A549 (cell line): Measurements from ENCODE around the gene CFLAR. TPM values are rescaled to one million over a fixed set of nuclear protein-coding genes. Genes with fewer than 3 reads are reported as not detected.

Experiments used
- ATAC-seq, 2 experiments: fragments of 200-7000 bp in 1 of 2; fragments of >200 bp in 1 of 2; cut with Nextera tagmentation in 1 of 2; cut with Tn5 transposase in 1 of 2; 3 replicates each; pipeline versions ENCODE4 v1.8.0 to v1.9.1; 2018 to 2020; ENCODE audit warnings: mild to moderate bottlenecking in 1 of 2, moderate library complexity in 1 of 2
- CTCF ChIA-PET: fragments of 300-600 bp; sonication (Branson Sonifier 250); formaldehyde crosslinking; extraction: SDS; loops from one replicate; lab custom pipeline; 2021; ENCODE audit warnings: antibody characterized with exemption, inconsistent platforms; lab: Yijun Ruan, JAX
- POLR2A ChIA-PET: fragments of 350-600 bp; formaldehyde crosslinking; extraction: SDS; loops from one replicate; lab custom pipeline; 2021; ENCODE audit warnings: antibody characterized with exemption, inconsistent platforms; lab: Yijun Ruan, JAX
- DNase-seq, 2 experiments: peaks; one replicate each; pipeline versions ENCODE4 v3.0.0 to v3.0.0-alpha.2; 2011 to 2016; ENCODE audit warnings: low read depth in 1 of 2, low spot score in 1 of 2
- FAIRE-seq: peaks from 2 replicates; lab custom pipeline; 2011; peaks lifted over from hg19 to GRCh38; lab: Jason Lieb, UNC
- H3K27ac ChIP-seq, 2 experiments: fragments of >200 bp; sonication (Bioruptor Twin); formaldehyde crosslinking; 3 replicates each; pipeline ENCODE4 v1.5.1; 2016 to 2017
- H3K4me1 ChIP-seq: fragments of >200 bp; sonication (Bioruptor Twin); formaldehyde crosslinking; 3 replicates; pipeline ENCODE4 v1.6.1; 2016
- H3K4me2 ChIP-seq: fragments of >200 bp; sonication (Bioruptor Twin); formaldehyde crosslinking; 3 replicates; pipeline ENCODE4 v1.6.1; 2016
- H3K4me3 ChIP-seq: fragments of >200 bp; sonication (Bioruptor Twin); formaldehyde crosslinking; 3 replicates; pipeline ENCODE4 v1.5.1; 2016
- H3K9me3 ChIP-seq: fragments of >200 bp; sonication (Bioruptor Twin); formaldehyde crosslinking; 3 replicates; pipeline ENCODE4 v1.6.1; 2016
- ATOH8 ChIP-seq: fragments of 250-450 bp; sonication (Bioruptor Pico); IDR thresholded peaks from 2 replicates; pipeline ENCODE4 v1.5.0; 2020; ENCODE audit warnings: low read depth, mild to moderate bottlenecking, moderate library complexity
- E2F6 ChIP-seq: IDR thresholded peaks from 2 replicates; pipeline ENCODE4 v1.6.1; 2012; ENCODE audit warnings: low read depth, borderline replicate concordance
- FOSL2 ChIP-seq, 2 experiments: fragments of 450-650 bp in 1 of 2; fragments of >200 bp in 1 of 2; sonication (Bioruptor Twin) in 1 of 2; formaldehyde crosslinking; IDR thresholded peaks; 2 replicates each; pipeline versions ENCODE4 v1.5.0 to v1.6.1; 2016 to 2020; ENCODE audit warnings: mild to moderate bottlenecking in 1 of 2, moderate library complexity in 1 of 2
- HDAC2 ChIP-seq: fragments of 200-600 bp; sonication (generic); IDR thresholded peaks from 2 replicates; pipeline ENCODE4 v1.6.1; 2016
- HMGXB4 ChIP-seq: fragments of 250-450 bp; sonication (Bioruptor Pico); IDR thresholded peaks from 2 replicates; pipeline ENCODE4 v1.5.0; 2021; ENCODE audit warnings: mild to moderate bottlenecking, moderate library complexity, borderline replicate concordance
- HOXB13 ChIP-seq: fragments of 250-450 bp; sonication (Bioruptor Pico); IDR thresholded peaks from 2 replicates; pipeline ENCODE4 v1.5.0; 2020; ENCODE audit warnings: low read depth, mild to moderate bottlenecking, moderate library complexity
- HOXB5 ChIP-seq: fragments of 250-450 bp; sonication (Bioruptor Pico); IDR thresholded peaks from 2 replicates; pipeline ENCODE4 v1.5.0; 2020; ENCODE audit warnings: mild to moderate bottlenecking, moderate library complexity
- JUN ChIP-seq, 2 experiments: fragments of >200 bp; sonication (Bioruptor Twin); formaldehyde crosslinking; IDR thresholded peaks; 2 replicates in 1 of 2; 3 replicates in 1 of 2; pipeline ENCODE4 v1.6.1; 2016 to 2017
- JUNB ChIP-seq: fragments of >200 bp; sonication (Bioruptor Twin); formaldehyde crosslinking; IDR thresholded peaks from 2 replicates; pipeline ENCODE4 v1.6.1; 2016
- MAFK ChIP-seq: fragments of 450-650 bp; IDR thresholded peaks from 2 replicates; pipeline ENCODE4 v1.6.1; 2014; ENCODE audit not compliant: partially characterized antibody
- MYC ChIP-seq: IDR thresholded peaks from 2 replicates; pipeline ENCODE4 v1.6.1; 2012; ENCODE audit warnings: mild to moderate bottlenecking, inconsistent platforms, low read length, improper control_type of control experiment, borderline replicate concordance
- PBX3 ChIP-seq: IDR thresholded peaks from 2 replicates; pipeline ENCODE4 v1.6.1; 2012
- PHF8 ChIP-seq: fragments of 200-600 bp; sonication (generic); IDR thresholded peaks from 2 replicates; pipeline ENCODE4 v1.6.1; 2016; ENCODE audit warnings: low read depth, mild to moderate bottlenecking, antibody characterized with exemption, moderate library complexity, borderline replicate concordance
- RAD21 ChIP-seq, 2 experiments: fragments of >200 bp in 1 of 2; sonication (Bioruptor Twin) in 1 of 2; formaldehyde crosslinking in 1 of 2; IDR thresholded peaks in 1 of 2; conservative IDR thresholded peaks in 1 of 2; 2 replicates in 1 of 2; 3 replicates in 1 of 2; pipeline ENCODE4 v1.6.1; 2012 to 2018; ENCODE audit warnings: inconsistent platforms in 1 of 2
- RFX5 ChIP-seq: fragments of 450-650 bp; IDR thresholded peaks from 2 replicates; pipeline ENCODE4 v1.7.1; 2014; ENCODE audit warnings: antibody characterized with exemption, mild to moderate bottlenecking, moderate library complexity
- SREBF2 ChIP-seq: fragments of 450-650 bp; IDR thresholded peaks from 2 replicates; pipeline ENCODE4 v1.6.1; 2014; ENCODE audit warnings: mild to moderate bottlenecking, moderate library complexity
- ZC3H11A ChIP-seq: fragments of 450-650 bp; IDR thresholded peaks from 2 replicates; pipeline ENCODE4 v1.6.1; 2014; ENCODE audit warnings: antibody characterized with exemption, mild to moderate bottlenecking
- ZFP36 ChIP-seq: fragments of 450-650 bp; IDR thresholded peaks from 2 replicates; pipeline ENCODE4 v1.6.1; 2014; ENCODE audit warnings: borderline replicate concordance; ENCODE audit not compliant: partially characterized antibody
- WGBS: methylation state at CpG from one replicate; pipeline ENCODE4 v1.1.6; 2017; ENCODE audit errors: missing lambda C conversion rate; 5-methylcytosine and 5-hydroxymethylcytosine counted together
- polyA plus RNA-seq, 4 experiments: library from polyadenylated mRNA; depleted of rRNA in 3 of 4; stranded (reverse); fragments of >200 nt; fragmentation: RNase III in 1 of 4; extraction: RNeasy Plus Mini Kit Qiagen cat#74134 plus additional on column Dnase treatment in 1 of 4; gene quantifications; 2 replicates in 3 of 4; 3 replicates in 1 of 4; pipeline ENCODE4 v1.2.3, GENCODE V29; 2011 to 2017
- TF ChIP-seq, protein P1 (sequence below): IDR thresholded peaks from 2 replicates; pipeline ENCODE4 v1.6.1; 2012

CFLAR gene
- polyA plus RNA-seq, 2 of the 4 experiments (the other 2 are of a cell fraction) = 56.5 to 89.4 TPM

- TF ChIP-seq RAD21 (conservative IDR thresholded peaks at IDR 0.05 in 1 of 2, IDR thresholded peaks at IDR 0.05 in 1 of 2) = no peak
- TF ChIP-seq FOSL2 (IDR thresholded peaks at IDR 0.05) = no peak
- TF ChIP-seq FOSL2 (CRISPR knock-in tag; IDR thresholded peaks at IDR 0.05) = no peak
- TF ChIP-seq MYC = no peak
- no peak for TF ChIP-seq PBX3
- TF ChIP-seq ZC3H11A = no peak
- TF ChIP-seq ZFP36 = no peak
- no peak for TF ChIP-seq SREBF2
Measured at GRCh38 chr2:201139836-201140604, 24.1 kb downstream of the CFLAR start (continued).

DNA sequence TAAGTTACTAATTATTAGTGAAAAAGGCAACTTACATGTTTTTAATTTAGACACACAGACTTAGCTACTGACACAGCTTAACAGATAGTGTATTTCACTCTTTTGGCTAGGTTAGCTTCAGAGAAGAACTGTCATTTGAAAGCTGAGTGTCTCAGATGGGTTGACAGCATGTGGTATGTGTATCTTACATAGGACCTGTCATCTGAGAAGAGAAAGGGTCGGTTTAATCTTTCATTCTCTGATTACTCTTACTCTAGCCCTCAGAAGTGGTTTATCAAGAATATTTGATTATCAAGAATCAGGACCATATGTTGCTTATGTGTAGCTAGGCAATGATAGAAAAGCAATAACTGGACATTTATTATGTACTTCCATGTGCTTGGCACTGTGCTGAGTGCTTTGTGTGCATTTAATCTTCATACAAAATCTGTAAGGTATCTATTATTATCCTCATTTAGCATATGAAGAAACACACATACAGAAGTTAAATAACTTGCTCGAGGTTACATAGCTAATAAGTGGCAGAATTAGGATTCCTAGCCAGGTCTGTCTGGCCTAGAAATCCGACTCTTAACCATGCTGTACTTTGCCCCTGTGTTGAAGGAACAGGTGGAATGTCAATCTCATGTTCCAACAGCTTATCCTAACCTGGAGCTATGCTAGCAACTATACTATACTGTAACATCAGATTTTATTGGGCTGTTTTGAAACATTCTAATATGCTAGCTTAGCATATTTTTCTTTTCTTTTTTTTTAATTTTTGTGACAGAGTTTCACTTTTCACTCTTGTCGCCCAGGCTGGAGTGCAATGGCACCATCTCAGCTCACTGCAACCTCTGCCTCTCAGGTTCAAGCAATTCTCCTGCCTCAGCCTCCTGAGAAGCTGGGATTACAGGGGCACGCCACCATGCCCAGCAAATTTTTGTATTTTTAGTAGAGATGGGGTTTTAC is 28.4 kb downstream of the CFLAR start:
- ATAC-seq = no peak; a peak in 1 of 6 replicates
- H3K4me1 ChIP-seq = peaks cover 29% of the 10 kb centered on the region
- 74% methylated on average over 5 of the region's 5 CpGs for WGBS
- FAIRE-seq = no peak
- no peaks in the 10 kb centered on the region for H3K9me3 ChIP-seq
- H3K4me2 ChIP-seq = peak overlapping the region; percentile 10; the same call in 1 of the 3 replicates
- TF ChIP-seq MAFK = peak; percentile 80
- no peak for TF ChIP-seq ATOH8 (CRISPR knock-in tag)
- ChIA-PET CTCF (interaction anchor here (0.9 to 3.2 kb wide), 10 partner anchors 11 to 243 kb away, joined by 3 to 28 read pairs (median 4); no protein-coding TSS in a partner anchor), POLR2A (interaction anchor here (1.1 to 1.4 kb wide), 2 partner anchors 14 to 280 kb away, joined by 3 read pairs; partner anchors contain the start of gene CLK1)
- DNase-seq = no peak
- H3K27ac ChIP-seq = peak overlapping the region in 1 of 2 experiments; percentile 27; a peak in 2 of 6 replicates
- no peak overlapping the region for H3K4me3 ChIP-seq

DNA sequence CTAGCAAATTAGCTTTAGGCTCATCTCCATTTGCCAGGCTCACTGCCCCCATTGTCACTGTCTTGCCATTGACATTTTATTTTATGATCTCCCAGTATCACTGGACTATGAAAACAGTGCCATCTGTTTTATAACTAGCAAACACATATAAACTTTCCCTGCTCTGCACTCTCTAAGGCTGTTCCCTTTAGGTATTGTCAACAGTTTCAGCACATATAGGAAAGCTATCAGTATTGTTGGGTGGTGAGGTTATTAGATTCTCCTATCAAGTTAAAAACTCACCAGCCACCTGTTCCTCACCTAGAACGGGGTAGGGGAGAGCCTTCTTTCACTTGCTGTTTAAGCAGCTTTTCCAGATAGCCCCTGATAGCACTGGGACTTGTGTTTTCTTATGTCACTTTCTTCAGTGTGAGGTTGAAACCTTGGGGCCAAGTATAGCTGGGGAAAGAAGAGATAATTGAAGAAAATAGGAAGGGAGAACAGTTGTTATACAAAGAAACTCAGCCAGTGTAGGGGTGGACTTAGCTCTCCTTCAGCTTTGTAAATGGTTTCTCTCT is 32.5 kb downstream of the CFLAR start:
- DNase-seq (no peak), ATAC-seq (peak; percentile 1 to 4; a peak in 3 of 6 replicates), FAIRE-seq (no peak)
- 5% methylated on average over 1 of the region's 1 CpG for WGBS
- peak overlapping the region; percentile 95 to 96 for H3K27ac ChIP-seq
- ChIA-PET POLR2A (interaction anchor here (1.1 to 4.8 kb wide), 3 partner anchors 22 to 31 kb away, joined by 4 to 39 read pairs (median 4); partner anchors contain the start of gene CFLAR), CTCF (interaction anchor here (0.8 to 6.7 kb wide), 8 partner anchors 10 to 243 kb away, joined by 3 to 46 read pairs (median 6); no protein-coding TSS in a partner anchor)
- H3K4me1 ChIP-seq = peaks cover 69% of the 10 kb centered on the region
- H3K4me2 ChIP-seq = peak overlapping the region; percentile 92
- TF ChIP-seq JUNB (no peak), PHF8 (no peak), JUN (IDR thresholded peaks at IDR 0.05) (no peak), PBX3 (no peak), SREBF2 (no peak), HDAC2 (no peak), HOXB13 (CRISPR knock-in tag) (no peak), HMGXB4 (no peak), HOXB5 (CRISPR knock-in tag) (no peak), E2F6 (no peak), RAD21 (conservative IDR thresholded peaks at IDR 0.05 in 1 of 2, IDR thresholded peaks at IDR 0.05 in 1 of 2) (no peak), RFX5 (no peak)
- TF ChIP-seq, protein P1, sequence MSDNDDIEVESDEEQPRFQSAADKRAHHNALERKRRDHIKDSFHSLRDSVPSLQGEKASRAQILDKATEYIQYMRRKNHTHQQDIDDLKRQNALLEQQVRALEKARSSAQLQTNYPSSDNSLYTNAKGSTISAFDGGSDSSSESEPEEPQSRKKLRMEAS = no peak
- 0 out of 3 replicates have a peak overlapping the region, but pooled peaks have one; percentile 2 for H3K4me3 ChIP-seq
- H3K9me3 ChIP-seq = no peaks in the 10 kb centered on the region
